ENCODE data around the gene ANAPC15.

Gene ANAPC15

DNA sequence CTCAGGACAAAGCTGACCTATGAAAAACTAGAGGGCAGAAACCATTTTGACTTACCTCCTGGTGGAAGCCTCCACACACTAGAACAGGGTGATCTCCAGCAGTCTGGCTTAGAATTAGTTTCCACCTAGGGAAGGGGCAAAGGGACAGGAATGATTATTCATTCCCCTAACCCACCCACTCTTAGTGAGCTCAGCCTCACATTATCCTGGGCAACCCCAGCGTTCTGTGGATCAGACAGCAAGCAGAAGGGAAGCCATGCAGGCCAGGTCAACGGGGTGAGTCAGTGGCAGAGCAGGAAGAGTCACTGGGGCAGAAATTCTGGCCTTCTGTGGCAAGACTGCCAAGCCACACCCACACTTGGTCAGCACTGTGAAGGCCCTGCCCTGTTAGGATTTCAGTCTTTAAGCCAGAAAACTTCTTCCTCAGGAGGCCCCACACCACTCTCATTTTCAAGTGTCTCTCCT lies 42.7 kb downstream of the ANAPC15 start:
- H3K9me3 ChIP-seq (ENCODE audit: control insufficient read depth in 1 of 2, low read length in 2 of 2): no peaks in the 10 kb centered on the region
- no peaks in the 10 kb centered on the region for H3K36me3 ChIP-seq (ENCODE audit: control insufficient read depth in 1 of 2, insufficient read depth in 2 of 2, low read length in 2 of 2)
- H3K4me1 ChIP-seq (ENCODE audit: control insufficient read depth in 1 of 2, insufficient read depth in 2 of 2, low read length in 2 of 2): peaks cover 26 to 28% of the 10 kb centered on the region in 2 donors
- H3K4me3 ChIP-seq (ENCODE audit: low read depth in 1 of 2, low read length in 2 of 2): peak overlapping the region; percentile 1 to 40
- no peaks in the 10 kb centered on the region for H3K27me3 ChIP-seq (ENCODE audit: low read depth, low read length)
- peak overlapping the region; percentile 92 for H3K27ac ChIP-seq (ENCODE audit: low read length)

DNA sequence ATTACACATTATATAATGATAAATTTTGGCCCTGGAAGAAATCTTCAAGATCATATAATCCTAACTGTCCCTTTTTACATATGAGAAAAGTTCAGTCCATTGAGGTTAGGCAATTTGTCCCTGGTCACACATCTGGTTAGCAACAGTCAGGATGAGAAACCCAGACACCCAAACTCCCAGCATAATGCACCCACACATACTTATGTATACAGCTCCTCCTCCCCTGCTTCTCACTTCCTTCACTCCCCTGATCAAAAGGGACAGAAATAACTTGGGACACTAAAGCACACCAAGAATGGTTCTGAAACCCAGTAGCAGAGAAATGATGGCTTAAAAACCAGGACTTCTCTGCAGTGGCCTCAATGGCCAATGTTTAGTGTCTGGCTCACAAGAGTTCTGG lies 43.3 kb downstream of the ANAPC15 start:
- H3K36me3 ChIP-seq (ENCODE audit: control insufficient read depth in 1 of 2, insufficient read depth in 2 of 2, low read length in 2 of 2): no peaks in the 10 kb centered on the region
- H3K4me1 ChIP-seq (ENCODE audit: control insufficient read depth in 1 of 2, insufficient read depth in 2 of 2, low read length in 2 of 2): peaks cover 26 to 28% of the 10 kb centered on the region in 2 donors
- H3K9me3 ChIP-seq (ENCODE audit: control insufficient read depth in 1 of 2, low read length in 2 of 2): no peaks in the 10 kb centered on the region
- H3K27ac ChIP-seq (ENCODE audit: low read length): peak overlapping the region; percentile 92
- H3K27me3 ChIP-seq (ENCODE audit: low read depth, low read length): no peaks in the 10 kb centered on the region
- peak overlapping the region; percentile 1 to 40 for H3K4me3 ChIP-seq (ENCODE audit: low read depth in 1 of 2, low read length in 2 of 2)

DNA sequence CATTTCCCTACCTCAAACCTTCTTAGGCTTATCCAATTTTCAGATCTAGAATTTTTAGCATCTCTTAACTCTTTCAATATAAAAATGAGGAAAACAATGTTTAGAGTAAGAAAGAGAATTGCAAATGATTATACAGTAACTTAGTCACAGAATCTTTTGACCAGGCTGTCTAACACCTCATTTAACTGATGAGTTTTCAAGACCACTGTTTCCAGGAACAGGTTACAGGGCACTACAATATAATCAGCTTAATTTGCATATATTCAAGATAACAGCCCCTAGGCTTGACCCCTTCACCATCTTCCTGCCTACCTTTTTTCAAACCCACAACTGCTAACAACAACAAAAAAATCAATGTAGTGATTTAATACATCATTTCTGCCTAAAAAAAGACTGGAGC lies 44.8 kb downstream of the ANAPC15 start:
- H3K36me3 ChIP-seq (ENCODE audit: control insufficient read depth in 1 of 2, insufficient read depth in 2 of 2, low read length in 2 of 2): no peaks in the 10 kb centered on the region
- H3K27ac ChIP-seq (ENCODE audit: low read length): no peak overlapping the region
- no peak overlapping the region for H3K4me3 ChIP-seq (ENCODE audit: low read depth in 1 of 2, low read length in 2 of 2)
- H3K27me3 ChIP-seq (ENCODE audit: low read depth, low read length): no peaks in the 10 kb centered on the region
- H3K9me3 ChIP-seq (ENCODE audit: control insufficient read depth in 1 of 2, low read length in 2 of 2): no peaks in the 10 kb centered on the region
- H3K4me1 ChIP-seq (ENCODE audit: control insufficient read depth in 1 of 2, insufficient read depth in 2 of 2, low read length in 2 of 2): peaks cover 26 to 28% of the 10 kb centered on the region in 2 donors

DNA sequence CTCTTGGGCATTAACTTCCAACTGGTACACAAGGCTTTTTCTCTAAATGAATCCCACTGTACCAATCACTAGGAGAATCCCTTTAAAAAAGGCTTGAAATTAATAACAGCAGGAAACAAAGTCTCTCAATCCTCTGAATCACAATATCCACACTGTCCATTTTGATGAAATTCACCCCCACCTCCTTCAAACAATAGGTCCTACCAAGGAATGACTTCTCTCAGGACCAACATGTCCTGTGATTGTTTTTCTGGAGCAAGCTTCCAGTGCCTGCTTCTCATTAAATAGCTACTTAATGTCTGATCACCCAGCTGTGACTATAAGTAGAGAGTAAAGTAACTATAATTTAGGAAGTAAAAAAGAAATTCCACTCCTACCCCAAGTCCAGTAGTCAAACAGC lies 45.2 kb downstream of the ANAPC15 start:
- H3K9me3 ChIP-seq (ENCODE audit: control insufficient read depth in 1 of 2, low read length in 2 of 2): no peaks in the 10 kb centered on the region
- H3K27me3 ChIP-seq (ENCODE audit: low read depth, low read length): no peaks in the 10 kb centered on the region
- H3K36me3 ChIP-seq (ENCODE audit: control insufficient read depth in 1 of 2, insufficient read depth in 2 of 2, low read length in 2 of 2): no peaks in the 10 kb centered on the region
- H3K27ac ChIP-seq (ENCODE audit: low read length): no peak overlapping the region
- H3K4me3 ChIP-seq (ENCODE audit: low read depth in 1 of 2, low read length in 2 of 2): no peak overlapping the region
- H3K4me1 ChIP-seq (ENCODE audit: control insufficient read depth in 1 of 2, insufficient read depth in 2 of 2, low read length in 2 of 2): peaks cover 23 to 28% of the 10 kb centered on the region in 2 donors

DNA sequence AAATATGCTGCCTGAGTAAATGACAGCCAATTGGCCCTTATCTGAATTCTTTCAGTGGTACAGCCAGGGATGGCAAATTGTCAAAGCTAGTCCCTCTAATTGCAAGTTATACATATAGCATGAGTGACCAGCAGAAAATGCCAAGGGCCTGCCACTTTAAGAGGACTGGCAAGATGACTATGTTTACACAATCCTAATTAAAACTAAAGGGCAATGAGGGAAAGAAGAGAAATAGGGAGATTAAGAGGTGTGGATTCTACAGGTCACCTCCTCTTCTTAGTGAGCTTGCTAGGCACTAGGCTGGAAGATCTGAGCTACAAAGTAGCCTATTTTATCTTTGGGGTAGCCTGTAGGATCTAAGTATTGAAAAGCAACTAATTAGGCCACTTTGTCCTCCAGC lies 45.6 kb downstream of the ANAPC15 start:
- peak overlapping the region; percentile 1 for H3K27ac ChIP-seq (ENCODE audit: low read length)
- no peak overlapping the region for H3K4me3 ChIP-seq (ENCODE audit: low read depth in 1 of 2, low read length in 2 of 2)
- H3K4me1 ChIP-seq (ENCODE audit: control insufficient read depth in 1 of 2, insufficient read depth in 2 of 2, low read length in 2 of 2): peaks cover 20 to 25% of the 10 kb centered on the region in 2 donors
- no peaks in the 10 kb centered on the region for H3K9me3 ChIP-seq (ENCODE audit: control insufficient read depth in 1 of 2, low read length in 2 of 2)
- no peaks in the 10 kb centered on the region for H3K36me3 ChIP-seq (ENCODE audit: control insufficient read depth in 1 of 2, insufficient read depth in 2 of 2, low read length in 2 of 2)
- H3K27me3 ChIP-seq (ENCODE audit: low read depth, low read length): no peaks in the 10 kb centered on the region

DNA sequence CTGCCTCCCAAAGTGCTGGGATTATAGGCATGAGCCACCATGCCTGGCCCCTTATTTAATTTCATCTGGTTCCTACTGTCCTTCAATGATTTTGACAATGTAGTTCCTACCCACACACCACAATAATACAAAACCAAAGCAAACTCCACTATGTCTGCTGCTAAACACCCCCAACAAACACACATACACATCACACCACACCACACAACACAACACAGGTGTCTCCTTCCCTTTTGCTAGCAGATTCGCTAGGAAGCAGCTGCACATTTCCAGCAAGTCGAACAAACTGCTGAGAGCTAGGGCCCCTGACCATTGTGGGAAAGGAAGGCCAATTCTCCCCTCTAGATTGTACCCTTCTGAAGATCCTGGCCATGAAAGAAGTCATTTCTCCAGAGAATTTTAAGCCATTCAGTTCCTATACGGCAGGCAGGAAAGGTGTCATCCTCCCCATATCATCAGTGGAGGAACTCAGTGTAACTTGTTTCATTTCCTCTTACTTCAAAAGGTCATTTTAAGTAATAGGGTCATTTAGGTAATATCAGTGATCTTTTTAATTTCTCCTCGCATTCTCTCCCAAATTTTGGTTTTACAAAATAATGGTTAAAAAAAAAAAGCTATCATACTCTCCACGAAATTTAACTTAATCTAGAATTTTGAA lies 50.6 kb downstream of the ANAPC15 start:
- H3K9me3 ChIP-seq (ENCODE audit: control insufficient read depth in 1 of 2, low read length in 2 of 2): no peaks in the 10 kb centered on the region
- no peak overlapping the region for H3K27ac ChIP-seq (ENCODE audit: low read length)
- H3K4me1 ChIP-seq (ENCODE audit: control insufficient read depth in 1 of 2, insufficient read depth in 2 of 2, low read length in 2 of 2): peaks cover 0 to 6% of the 10 kb centered on the region in 2 donors
- no peaks in the 10 kb centered on the region for H3K27me3 ChIP-seq (ENCODE audit: low read depth, low read length)
- H3K4me3 ChIP-seq (ENCODE audit: low read depth in 1 of 2, low read length in 2 of 2): no peak overlapping the region
- no peaks in the 10 kb centered on the region for H3K36me3 ChIP-seq (ENCODE audit: control insufficient read depth in 1 of 2, insufficient read depth in 2 of 2, low read length in 2 of 2)
